Activated CD4-positive, alpha-beta T cell treated with anti-CD3 and anti-CD28 coated beads, Interleukin-2, amount 10 ng/mL, durations not matched to agents 7 days and 5 days (primary cell): ENCODE results near the gene CRLF3. TPM values are rescaled to one million over a fixed set of nuclear protein-coding genes. Genes with fewer than 3 reads are reported as not detected.

Experiments
- CTCF ChIA-PET: fragments of 350-600 bp; sonication (Branson Sonifier 250); formaldehyde crosslinking; loops from one replicate; lab custom pipeline; 2021; ENCODE audit warnings: antibody characterized with exemption; lab: Charles Lee
- POLR2A ChIA-PET: fragments of 350-600 bp; sonication (Branson Sonifier 250); formaldehyde crosslinking; loops from one replicate; lab custom pipeline; 2021; ENCODE audit warnings: antibody characterized with exemption; lab: Charles Lee
- DNase-seq: peaks from one replicate; pipeline ENCODE4 v3.0.0-alpha.2; 2020
- H3K27ac Mint-ChIP-seq: one replicate; pipeline ENCODE4 v1.8.0; 2021; ENCODE audit warnings: mild to moderate bottlenecking, moderate library complexity, mixed read lengths
- H3K27me3 Mint-ChIP-seq: one replicate; pipeline ENCODE4 v1.8.0; 2021; ENCODE audit warnings: mixed read lengths
- H3K36me3 Mint-ChIP-seq: one replicate; pipeline ENCODE4 v1.8.0; 2021; ENCODE audit warnings: low read depth, mixed read lengths
- H3K4me1 Mint-ChIP-seq: one replicate; pipeline ENCODE4 v1.8.0; 2021; ENCODE audit warnings: mixed read lengths
- H3K4me3 Mint-ChIP-seq: one replicate; pipeline ENCODE4 v1.8.0; 2021; ENCODE audit warnings: mild to moderate bottlenecking, moderate library complexity, mixed read lengths
- H3K9me3 Mint-ChIP-seq: one replicate; pipeline ENCODE4 v1.8.0; 2021; ENCODE audit warnings: mixed read lengths
- total RNA-seq, 2 experiments: library from RNA; stranded (reverse); gene quantifications; one replicate each; pipeline ENCODE4 v1.2.3, GENCODE V29; 2021

Gene CRLF3
- total RNA-seq, 2 experiments from 2014 or later, result 68.6 to 68.8 TPM

GRCh38 chr17:30809867-30810266, 14.6 kb downstream of the CRLF3 start:
- Mint-ChIP-seq H3K9me3 (no peaks in the 10 kb centered on the region), H3K36me3 (peaks cover 32% of the 10 kb centered on the region), H3K27ac (peak overlapping the region; percentile 98), H3K27me3 (no peaks in the 10 kb centered on the region), H3K4me1 (peaks cover 71% of the 10 kb centered on the region), H3K4me3 (peak overlapping the region; percentile 83)
- ChIA-PET CTCF (interaction anchor here (0.6 to 5.3 kb wide), 5 partner anchors 11 to 705 kb away, joined by 3 to 39 read pairs (median 4); partner anchors contain the start of gene CRLF3), POLR2A (interaction anchor here (1.1 to 1.5 kb wide), 2 partner anchors 13 to 14 kb away, joined by 3 to 4 read pairs; partner anchors contain the start of gene CRLF3)
- DNase-seq, result no peak

GRCh38 chr17:30808785-30809286, 15.7 kb downstream of the CRLF3 start:
- H3K36me3 Mint-ChIP-seq, result peaks cover 37% of the 10 kb centered on the region
- H3K9me3 Mint-ChIP-seq, result no peaks in the 10 kb centered on the region
- POLR2A ChIA-PET, result interaction anchor here (1.5 kb wide), 1 partner anchor 14 kb away, joined by 4 read pairs; no protein-coding TSS in a partner anchor
- CTCF ChIA-PET, result interaction anchor here (0.6 to 5.3 kb wide), 3 partner anchors 12 to 290 kb away, joined by 3 to 39 read pairs (median 15); partner anchors contain the start of gene CRLF3
- peak; percentile 73 for DNase-seq
- peaks cover 75% of the 10 kb centered on the region for H3K4me1 Mint-ChIP-seq
- peak overlapping the region; percentile 83 for H3K4me3 Mint-ChIP-seq
- H3K27me3 Mint-ChIP-seq, result no peaks in the 10 kb centered on the region
- peak overlapping the region; percentile 98 for H3K27ac Mint-ChIP-seq

GRCh38 chr17:30807896-30808295, 16.6 kb downstream of the CRLF3 start:
- DNase-seq, result no peak
- peak overlapping the region; percentile 98 for H3K27ac Mint-ChIP-seq
- H3K4me1 Mint-ChIP-seq, result peaks cover 68% of the 10 kb centered on the region
- peaks cover 44% of the 10 kb centered on the region for H3K36me3 Mint-ChIP-seq
- H3K27me3 Mint-ChIP-seq, result no peaks in the 10 kb centered on the region
- ChIA-PET POLR2A (no interaction called here), CTCF (no interaction called here)
- peak overlapping the region; percentile 83 for H3K4me3 Mint-ChIP-seq
- no peaks in the 10 kb centered on the region for H3K9me3 Mint-ChIP-seq

GRCh38 chr17:30805944-30806456, 18.5 kb downstream of the CRLF3 start:
- DNase-seq, result no peak
- ChIA-PET POLR2A (interaction anchor here (0.6 kb wide), 1 partner anchor 18 kb away, joined by 3 read pairs; the partner anchor contains the start of gene CRLF3), CTCF (interaction anchor here (0.6 to 1.7 kb wide), 4 partner anchors 14 to 1135 kb away, joined by 3 to 9 read pairs (median 4); partner anchors contain the start of gene CRLF3)
- peaks cover 54% of the 10 kb centered on the region for H3K36me3 Mint-ChIP-seq
- H3K27ac Mint-ChIP-seq, result peak overlapping the region; percentile 71
- H3K9me3 Mint-ChIP-seq, result no peaks in the 10 kb centered on the region
- no peaks in the 10 kb centered on the region for H3K27me3 Mint-ChIP-seq
- peaks cover 56% of the 10 kb centered on the region for H3K4me1 Mint-ChIP-seq
- H3K4me3 Mint-ChIP-seq, result peak overlapping the region; percentile 25

- DNase-seq, result no peak
- H3K27me3 Mint-ChIP-seq, result no peaks in the 10 kb centered on the region
- H3K4me1 Mint-ChIP-seq, result peaks cover 30% of the 10 kb centered on the region
- ChIA-PET POLR2A (no interaction called here), CTCF (no interaction called here)
- peaks cover 53% of the 10 kb centered on the region for H3K36me3 Mint-ChIP-seq
- no peak overlapping the region for H3K4me3 Mint-ChIP-seq
- H3K27ac Mint-ChIP-seq, result no peak overlapping the region
- no peaks in the 10 kb centered on the region for H3K9me3 Mint-ChIP-seq
Observed at GRCh38 chr17:30801671-30802070, 22.8 kb downstream of the CRLF3 start.

- Mint-ChIP-seq H3K36me3 (peaks cover 60% of the 10 kb centered on the region), H3K9me3 (no peaks in the 10 kb centered on the region), H3K27me3 (no peaks in the 10 kb centered on the region), H3K4me3 (no peak overlapping the region), H3K4me1 (peaks cover 18% of the 10 kb centered on the region), H3K27ac (no peak overlapping the region)
- CTCF ChIA-PET, result interaction anchor here (1.0 kb wide), 1 partner anchor 28 kb away, joined by 3 read pairs; the partner anchor contains the start of gene CRLF3
- DNase-seq, result no peak
- POLR2A ChIA-PET, result no interaction called here
Observed at GRCh38 chr17:30796016-30796415, 28.5 kb downstream of the CRLF3 start.

GRCh38 chr17:30794372-30794771, 30.1 kb downstream of the CRLF3 start:
- H3K4me1 Mint-ChIP-seq, result peaks cover 21% of the 10 kb centered on the region
- no peak overlapping the region for H3K27ac Mint-ChIP-seq
- ChIA-PET POLR2A (no interaction called here), CTCF (no interaction called here)
- H3K27me3 Mint-ChIP-seq, result no peaks in the 10 kb centered on the region
- DNase-seq, result no peak
- no peaks in the 10 kb centered on the region for H3K9me3 Mint-ChIP-seq
- no peak overlapping the region for H3K4me3 Mint-ChIP-seq
- H3K36me3 Mint-ChIP-seq, result peaks cover 64% of the 10 kb centered on the region

- no peaks in the 10 kb centered on the region for H3K9me3 Mint-ChIP-seq
- H3K4me3 Mint-ChIP-seq, result no peak overlapping the region
- peaks cover 21% of the 10 kb centered on the region for H3K4me1 Mint-ChIP-seq
- H3K36me3 Mint-ChIP-seq, result peaks cover 68% of the 10 kb centered on the region
- CTCF ChIA-PET, result interaction anchor here (1.2 to 1.6 kb wide), 2 partner anchors 16 to 30 kb away, joined by 4 to 5 read pairs; partner anchors contain the start of gene CRLF3
- no peak for DNase-seq
- no peaks in the 10 kb centered on the region for H3K27me3 Mint-ChIP-seq
- H3K27ac Mint-ChIP-seq, result no peak overlapping the region
- POLR2A ChIA-PET, result no interaction called here
Observed at GRCh38 chr17:30793282-30793977, 31.1 kb downstream of the CRLF3 start.

- Mint-ChIP-seq H3K9me3 (no peaks in the 10 kb centered on the region), H3K27ac (peak overlapping the region; percentile 84), H3K4me1 (peaks cover 8% of the 10 kb centered on the region), H3K4me3 (peak overlapping the region; percentile 32), H3K36me3 (peaks cover 59% of the 10 kb centered on the region), H3K27me3 (no peaks in the 10 kb centered on the region)
- CTCF ChIA-PET, result no interaction called here
- POLR2A ChIA-PET, result interaction anchor here (0.7 to 0.8 kb wide), 2 partner anchors 10 to 36 kb away, joined by 3 to 8 read pairs; no protein-coding TSS in a partner anchor
- DNase-seq, result no peak
Observed at GRCh38 chr17:30790279-30790678, 34.2 kb downstream of the CRLF3 start.

- no peaks in the 10 kb centered on the region for H3K9me3 Mint-ChIP-seq
- peaks cover 8% of the 10 kb centered on the region for H3K4me1 Mint-ChIP-seq
- no peak overlapping the region for H3K4me3 Mint-ChIP-seq
- DNase-seq, result no peak
- peaks cover 62% of the 10 kb centered on the region for H3K36me3 Mint-ChIP-seq
- H3K27me3 Mint-ChIP-seq, result no peaks in the 10 kb centered on the region
- peak overlapping the region; percentile 54 for H3K27ac Mint-ChIP-seq
- POLR2A ChIA-PET, result no interaction called here
- CTCF ChIA-PET, result interaction anchor here (0.6 kb wide), 1 partner anchor 453 kb away, joined by 3 read pairs; no protein-coding TSS in a partner anchor
Observed at GRCh38 chr17:30788918-30789317, 35.6 kb downstream of the CRLF3 start.

- POLR2A ChIA-PET, result no interaction called here
- peak overlapping the region; percentile 69 for H3K27ac Mint-ChIP-seq
- H3K9me3 Mint-ChIP-seq, result no peaks in the 10 kb centered on the region
- peaks cover 15% of the 10 kb centered on the region for H3K4me1 Mint-ChIP-seq
- H3K4me3 Mint-ChIP-seq, result no peak overlapping the region
- peaks cover 40% of the 10 kb centered on the region for H3K36me3 Mint-ChIP-seq
- CTCF ChIA-PET, result no interaction called here
- DNase-seq, result no peak
- no peaks in the 10 kb centered on the region for H3K27me3 Mint-ChIP-seq
Observed at GRCh38 chr17:30782206-30782605, 42.3 kb downstream of the CRLF3 start.

- peak; percentile 42 for DNase-seq
- Mint-ChIP-seq H3K27me3 (no peaks in the 10 kb centered on the region), H3K4me3 (peak overlapping the region; percentile 8), H3K36me3 (peaks cover 41% of the 10 kb centered on the region), H3K9me3 (no peaks in the 10 kb centered on the region), H3K4me1 (peaks cover 15% of the 10 kb centered on the region), H3K27ac (peak overlapping the region; percentile 81)
- ChIA-PET POLR2A (interaction anchor here (0.7 kb wide), 1 partner anchor 10 kb away, joined by 3 read pairs; no protein-coding TSS in a partner anchor), CTCF (interaction anchor here (0.9 to 1.5 kb wide), 2 partner anchors 12 to 44 kb away, joined by 5 read pairs; partner anchors contain the start of gene CRLF3)
Observed at GRCh38 chr17:30780343-30780742, 44.1 kb downstream of the CRLF3 start.
